Neutrophil (primary cell): ENCODE data around the gene DHPS.
A peak's percentile ranks its signal among the peaks of the same experiment; 100 is the strongest.

Experiments
- H3K27ac ChIP-seq: fragments of 200-600 bp; sonication (generic); 2 replicates; pipeline ENCODE4 v1.5.1; 2016; ENCODE audit warnings: mild to moderate bottlenecking, moderate library complexity
- H3K27me3 ChIP-seq: fragments of 200-600 bp; sonication (generic); 2 replicates; pipeline ENCODE4 v1.6.0; 2016; ENCODE audit warnings: mild to moderate bottlenecking
- H3K36me3 ChIP-seq: fragments of 200-600 bp; sonication (generic); 2 replicates; pipeline ENCODE4 v1.5.1; 2017
- H3K4me1 ChIP-seq, 2 experiments: fragments of 200-600 bp in 1 of 2; sonication (generic) in 1 of 2; 1 replicate in 1 of 2; 2 replicates in 1 of 2; pipeline versions ENCODE4 v1.5.1 to v1.6.1; 2013 to 2016; ENCODE audit warnings: low read depth in 1 of 2, low read length in 1 of 2, mild to moderate bottlenecking in 1 of 2, moderate library complexity in 1 of 2; ENCODE audit not compliant: control insufficient read depth in 1 of 2, insufficient read depth in 1 of 2
- H3K4me3 ChIP-seq, 2 experiments: fragments of 200-600 bp in 1 of 2; sonication (generic) in 1 of 2; 1 replicate in 1 of 2; 2 replicates in 1 of 2; pipeline ENCODE4 v1.5.1; 2013 to 2016; ENCODE audit warnings: low read depth in 1 of 2, low read length in 1 of 2, mild to moderate bottlenecking in 1 of 2, moderate library complexity in 1 of 2
- H3K9me3 ChIP-seq: fragments of 200-600 bp; sonication (generic); 2 replicates; pipeline ENCODE4 v1.5.1; 2016
- CTCF ChIP-seq: fragments of 200-600 bp; sonication (generic); IDR thresholded peaks from 2 replicates; pipeline ENCODE4 v1.5.1; 2016; ENCODE audit warnings: antibody characterized with exemption

The DHPS gene

GRCh38 chr19:12639901-12640613, 41.6 kb downstream of the DHPS start:
- peak; percentile 91 for TF ChIP-seq CTCF
- H3K4me1 ChIP-seq, result peaks cover 8 to 9% of the 10 kb centered on the region in 2 experiments
- H3K36me3 ChIP-seq, result peaks cover 24% of the 10 kb centered on the region
- H3K4me3 ChIP-seq, result peak overlapping the region in 1 of 2 experiments; percentile 4
- H3K9me3 ChIP-seq, result no peaks in the 10 kb centered on the region
- H3K27ac ChIP-seq, result peak overlapping the region; percentile 38
- H3K27me3 ChIP-seq, result no peaks in the 10 kb centered on the region

- H3K27me3 ChIP-seq, result no peaks in the 10 kb centered on the region
- H3K4me1 ChIP-seq, result peaks cover 8 to 9% of the 10 kb centered on the region in 2 experiments
- no peak for TF ChIP-seq CTCF
- no peak overlapping the region for H3K4me3 ChIP-seq
- H3K36me3 ChIP-seq, result peaks cover 15% of the 10 kb centered on the region
- H3K27ac ChIP-seq, result no peak overlapping the region
- no peaks in the 10 kb centered on the region for H3K9me3 ChIP-seq
Measured at GRCh38 chr19:12638611-12639182, 43.0 kb downstream of the DHPS start.

GRCh38 chr19:12636631-12637030, 45.0 kb downstream of the DHPS start:
- Histone ChIP-seq H3K27me3 (no peaks in the 10 kb centered on the region), H3K4me1 (peaks cover 8 to 9% of the 10 kb centered on the region in 2 experiments), H3K36me3 (peaks cover 25% of the 10 kb centered on the region), H3K4me3 (no peak overlapping the region), H3K9me3 (no peaks in the 10 kb centered on the region), H3K27ac (no peak overlapping the region)
- no peak for TF ChIP-seq CTCF

GRCh38 chr19:12629215-12629614, 52.5 kb downstream of the DHPS start:
- no peak for TF ChIP-seq CTCF
- Histone ChIP-seq H3K9me3 (peaks cover 20% of the 10 kb centered on the region), H3K36me3 (peaks cover 77% of the 10 kb centered on the region), H3K27ac (no peak overlapping the region), H3K4me3 (no peak overlapping the region), H3K27me3 (no peaks in the 10 kb centered on the region), H3K4me1 (no peaks in the 10 kb centered on the region)

GRCh38 chr19:12628040-12629022, 53.3 kb downstream of the DHPS start:
- TF ChIP-seq CTCF, result no peak
- Histone ChIP-seq H3K4me3 (no peak overlapping the region), H3K27ac (no peak overlapping the region), H3K4me1 (no peaks in the 10 kb centered on the region), H3K36me3 (peaks cover 79% of the 10 kb centered on the region), H3K9me3 (peaks cover 20% of the 10 kb centered on the region), H3K27me3 (no peaks in the 10 kb centered on the region)
